ENCODE results near the gene NCMAP. TPM values are rescaled to one million over a fixed set of nuclear protein-coding genes. Genes with fewer than 3 reads are reported as not detected.

Gene NCMAP
- total and polyA plus RNA-seq, 2 of the 8 experiments (the other 6 are each of a cell fraction or from before 2014, with no cell fraction given), result 0.21 to 0.39 TPM

GRCh38 chr1:24560361-24560760 is 4.5 kb downstream of the NCMAP start:
- H2AK5ac ChIP-seq (ENCODE audit: low read depth, low read length), result no peak overlapping the region
- H2AFZ ChIP-seq (ENCODE audit: low read length), result no peak overlapping the region
- POLR2A ChIA-PET (ENCODE audit: partially characterized antibody), result no interaction called here
- 89% methylated on average over 6 of the region's 6 CpGs; no CpG with 5 or more reads in 1 of the 2 experiments for WGBS, 2 experiments (ENCODE audit: extremely low coverage in 1 of 2, insufficient coverage in 1 of 2, insufficient read length in 1 of 2, insufficient replicate concordance in 2 of 2, low coverage in 1 of 2, low lambda C conversion rate in 2 of 2, missing lambda C conversion rate in 1 of 2)
- H3K4ac ChIP-seq (replicated peaks; ENCODE audit: insufficient read length, low read depth, low read length), result no peak overlapping the region
- no peak overlapping the region for H3K23ac ChIP-seq (ENCODE audit: insufficient read length)
- CTCF ChIA-PET (ENCODE audit: partially characterized antibody), result interaction anchor here (0.6 to 3.6 kb wide), 6 partner anchors 18 to 752 kb away, joined by 3 to 13 read pairs (median 3); no protein-coding TSS in a partner anchor
- no peak overlapping the region for H2BK15ac ChIP-seq (ENCODE audit: low read length)
- peaks cover 0 to 21% (median 14%) of the 10 kb centered on the region in 4 experiments; a peak in 5 of 7 replicates for H3K27me3 ChIP-seq (replicated peaks in 1 of 4; ENCODE audit: control insufficient read depth in 3 of 4, extremely low read depth in 1 of 4, insufficient read depth in 3 of 4, low read length in 3 of 4)
- no peak overlapping the region for H3K27ac ChIP-seq (ENCODE audit: low read depth, low read length)
- H3K36me3 ChIP-seq (ENCODE audit: control insufficient read depth in 2 of 4, insufficient read depth in 4 of 4, low read length in 3 of 4), result no peaks in the 10 kb centered on the region
- no peaks in the 10 kb centered on the region for H3K79me1 ChIP-seq (ENCODE audit: low read depth, low read length)
- H4K5ac ChIP-seq (ENCODE audit: insufficient read length, low read depth, low read length), result no peak overlapping the region
- no peak overlapping the region for H3K4me3 ChIP-seq (ENCODE audit: extremely low read depth in 1 of 4, insufficient read depth in 2 of 4, low read depth in 3 of 4, low read length in 4 of 4)
- H3K4me1 ChIP-seq (replicated peaks in 1 of 4; ENCODE audit: control insufficient read depth in 3 of 4, insufficient read depth in 4 of 4, low read length in 3 of 4), result peaks cover 2 to 10% (median 3%) of the 10 kb centered on the region in 4 experiments; a peak in 4 of 7 replicates
- H4K8ac ChIP-seq (ENCODE audit: extremely low read depth, insufficient read depth, low read length), result no peak overlapping the region
- H3K9ac ChIP-seq (replicated peaks in 1 of 4; ENCODE audit: extremely low read depth in 1 of 4, low read depth in 3 of 4, low read length in 3 of 4), result no peak overlapping the region
- H2BK5ac ChIP-seq (ENCODE audit: low read depth, low read length), result no peak overlapping the region
- H3K23me2 ChIP-seq (ENCODE audit: low read depth, low read length), result peaks cover 7% of the 10 kb centered on the region; the same call in 1 of the 2 replicates
- TF ChIP-seq ASH2L (IDR thresholded peaks at IDR 0.05; ENCODE audit: low read length) (no peak), NRF1 (IDR thresholded peaks at IDR 0.05; ENCODE audit: low read depth, low read length) (no peak), SIX5 (IDR thresholded peaks at IDR 0.05; ENCODE audit: low read depth, low read length) (no peak), POLR2A (IDR thresholded peaks at IDR 0.05; ENCODE audit: control extremely low read depth in 1 of 2, low read depth in 2 of 2, low read length in 2 of 2) (no peak), BRCA1 (IDR thresholded peaks at IDR 0.05; ENCODE audit: low read depth, low read length) (no peak), KDM4A (IDR thresholded peaks at IDR 0.05; ENCODE audit: low read depth, low read length, severe bottlenecking) (no peak), YY1 (IDR thresholded peaks at IDR 0.05; ENCODE audit: low read depth, low read length) (no peak), CTCF (IDR thresholded peaks at IDR 0.05; ENCODE audit: control extremely low read depth in 1 of 3, insufficient read depth in 1 of 3, low read depth in 1 of 3, low read length in 3 of 3) (no peak), SIN3A (conservative IDR thresholded peaks at IDR 0.05 in 1 of 2, IDR thresholded peaks at IDR 0.05 in 1 of 2; ENCODE audit: low read depth in 1 of 2, low read length in 2 of 2) (no peak), ZNF274 (IDR thresholded peaks at IDR 0.05; ENCODE audit: borderline replicate concordance, extremely low read depth, low read length) (no peak)
- H2BK20ac ChIP-seq (ENCODE audit: low read length), result no peak overlapping the region
- H3K14ac ChIP-seq (ENCODE audit: insufficient read length), result no peak overlapping the region
- no peak overlapping the region for H4K91ac ChIP-seq (replicated peaks; ENCODE audit: insufficient read length, low read length)
- no peak overlapping the region for H2BK120ac ChIP-seq (replicated peaks; ENCODE audit: low read depth, low read length)
- no peaks in the 10 kb centered on the region for H4K20me1 ChIP-seq (replicated peaks in 1 of 2; ENCODE audit: control insufficient read depth in 1 of 2, insufficient read depth in 2 of 2, low read length in 2 of 2)
- no peak overlapping the region for H3K4me2 ChIP-seq (ENCODE audit: insufficient read depth in 1 of 2, low read depth in 2 of 2, low read length in 2 of 2)
- H3K18ac ChIP-seq (ENCODE audit: extremely low read depth, low read length), result no peak overlapping the region
- no peak overlapping the region for H3K56ac ChIP-seq (replicated peaks; ENCODE audit: insufficient read length, low read depth, low read length)
- H3K79me2 ChIP-seq (ENCODE audit: control insufficient read depth in 1 of 2, insufficient read depth in 2 of 2, low read length in 2 of 2), result no peaks in the 10 kb centered on the region
- no peaks in the 10 kb centered on the region for H3K9me3 ChIP-seq (ENCODE audit: insufficient read depth in 2 of 2, low read depth in 1 of 2, low read length in 1 of 2)
- no peak for DNase-seq (ENCODE audit: low read depth in 1 of 2, low spot score in 2 of 2)
- no peak overlapping the region for H2BK12ac ChIP-seq (ENCODE audit: low read depth, low read length)
- FAIRE-seq, result no peak

Measured in H1 (cell line).